Measurements from ENCODE around the gene DDX1.

GRCh38 chr2:15563227-15564100, 28.2 kb upstream of the DDX1 start:
- TF ChIP-seq CTCF (IDR thresholded peaks at IDR 0.05) = no peak
- TF ChIP-seq POLR2A (IDR thresholded peaks at IDR 0.05) = no peak
